Epithelial cell of esophagus (primary cell): Measurements from ENCODE around the gene PARL.
A peak's percentile ranks its signal among the peaks of the same experiment; 100 is the strongest.

Source experiments
- DNase-seq: peaks from one replicate; pipeline ENCODE4 v3.0.0; 2010; ENCODE audit warnings: low read depth
- H3K4me3 ChIP-seq: 2 replicates; pipeline ENCODE4 v1.5.1; 2011; ENCODE audit warnings: mild to moderate bottlenecking, low read length, control low read depth
- TF ChIP-seq, protein P1 (sequence below): IDR thresholded peaks from 2 replicates; pipeline ENCODE4 v1.5.1; 2011; ENCODE audit warnings: low read depth, mild to moderate bottlenecking, low read length, control low read depth, inconsistent platforms; ENCODE audit not compliant: insufficient read depth; ENCODE audit errors: missing control alignments

PARL gene

DNA sequence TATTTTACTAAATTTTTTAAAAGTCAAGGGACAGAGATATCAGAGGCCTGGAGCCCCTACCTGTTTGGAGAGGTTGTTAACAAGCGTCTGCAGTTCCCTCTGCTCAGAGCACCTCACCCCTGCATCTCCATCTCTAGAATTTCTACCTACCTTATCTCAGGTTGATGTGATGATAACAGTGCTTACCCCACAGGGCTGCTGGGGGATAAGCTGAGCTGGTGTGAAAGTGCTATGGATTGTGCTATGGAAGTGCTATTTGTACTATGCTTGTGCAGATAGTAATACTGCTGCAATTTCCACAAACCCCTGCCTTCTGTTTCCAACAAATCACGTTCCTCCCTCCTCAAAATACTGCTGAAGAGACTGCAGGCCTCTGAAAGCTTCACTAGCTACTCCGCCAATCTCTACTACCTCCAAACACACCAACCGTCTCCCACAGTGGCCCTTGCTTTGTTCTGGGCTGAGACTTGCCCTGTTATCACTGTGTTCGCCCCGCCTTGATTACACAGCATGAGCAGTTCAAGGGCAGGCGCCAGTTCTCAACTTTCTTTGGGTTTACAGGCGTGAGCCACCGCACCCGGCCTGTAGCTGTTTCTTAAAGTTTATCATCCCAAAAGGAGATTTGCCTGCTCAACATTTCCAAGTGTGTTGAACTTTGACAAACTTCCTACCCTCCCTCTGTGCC lies 28.4 kb upstream of the PARL start:
- TF ChIP-seq, protein P1, sequence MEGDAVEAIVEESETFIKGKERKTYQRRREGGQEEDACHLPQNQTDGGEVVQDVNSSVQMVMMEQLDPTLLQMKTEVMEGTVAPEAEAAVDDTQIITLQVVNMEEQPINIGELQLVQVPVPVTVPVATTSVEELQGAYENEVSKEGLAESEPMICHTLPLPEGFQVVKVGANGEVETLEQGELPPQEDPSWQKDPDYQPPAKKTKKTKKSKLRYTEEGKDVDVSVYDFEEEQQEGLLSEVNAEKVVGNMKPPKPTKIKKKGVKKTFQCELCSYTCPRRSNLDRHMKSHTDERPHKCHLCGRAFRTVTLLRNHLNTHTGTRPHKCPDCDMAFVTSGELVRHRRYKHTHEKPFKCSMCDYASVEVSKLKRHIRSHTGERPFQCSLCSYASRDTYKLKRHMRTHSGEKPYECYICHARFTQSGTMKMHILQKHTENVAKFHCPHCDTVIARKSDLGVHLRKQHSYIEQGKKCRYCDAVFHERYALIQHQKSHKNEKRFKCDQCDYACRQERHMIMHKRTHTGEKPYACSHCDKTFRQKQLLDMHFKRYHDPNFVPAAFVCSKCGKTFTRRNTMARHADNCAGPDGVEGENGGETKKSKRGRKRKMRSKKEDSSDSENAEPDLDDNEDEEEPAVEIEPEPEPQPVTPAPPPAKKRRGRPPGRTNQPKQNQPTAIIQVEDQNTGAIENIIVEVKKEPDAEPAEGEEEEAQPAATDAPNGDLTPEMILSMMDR, result no peak
- peak; percentile 62 for DNase-seq
- no peak overlapping the region for H3K4me3 ChIP-seq

DNA sequence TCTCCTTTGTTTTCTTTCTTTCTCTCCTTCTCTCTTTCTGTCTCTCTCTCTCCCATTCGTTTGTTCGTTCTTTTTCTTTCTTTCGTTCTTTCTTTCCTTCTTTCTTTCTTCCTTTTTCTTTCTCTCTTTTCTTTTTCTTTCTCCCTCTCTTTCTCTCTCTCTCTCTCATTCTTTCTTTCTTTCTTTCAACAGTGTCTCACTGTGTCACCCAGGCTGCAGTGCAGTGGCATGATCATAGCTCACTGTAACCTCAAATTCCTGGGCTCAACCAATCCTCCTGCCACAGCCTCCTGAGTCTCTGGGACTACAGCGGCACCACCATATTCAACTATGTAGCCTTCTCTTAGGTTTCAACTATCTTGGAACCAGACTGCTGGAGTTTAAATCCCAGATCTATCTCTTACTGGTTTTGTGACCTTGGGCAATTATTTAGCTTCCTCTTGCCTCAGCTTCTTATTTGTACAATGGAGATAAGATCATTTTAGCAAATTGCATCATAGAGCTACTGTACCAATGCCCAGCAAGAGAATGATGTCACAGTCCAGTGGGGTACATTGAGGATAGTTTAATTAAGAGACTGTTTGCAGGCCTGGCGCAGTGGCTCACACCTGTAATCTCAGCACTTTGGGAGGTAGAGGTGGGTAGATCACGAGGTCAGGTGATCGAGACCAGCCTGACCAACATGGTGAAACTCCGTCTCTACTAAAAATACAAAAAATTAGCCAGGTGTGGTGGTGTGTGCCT lies 27.3 kb upstream of the PARL start:
- TF ChIP-seq, protein P1, result no peak
- H3K4me3 ChIP-seq, result no peak overlapping the region
- no peak for DNase-seq

DNA sequence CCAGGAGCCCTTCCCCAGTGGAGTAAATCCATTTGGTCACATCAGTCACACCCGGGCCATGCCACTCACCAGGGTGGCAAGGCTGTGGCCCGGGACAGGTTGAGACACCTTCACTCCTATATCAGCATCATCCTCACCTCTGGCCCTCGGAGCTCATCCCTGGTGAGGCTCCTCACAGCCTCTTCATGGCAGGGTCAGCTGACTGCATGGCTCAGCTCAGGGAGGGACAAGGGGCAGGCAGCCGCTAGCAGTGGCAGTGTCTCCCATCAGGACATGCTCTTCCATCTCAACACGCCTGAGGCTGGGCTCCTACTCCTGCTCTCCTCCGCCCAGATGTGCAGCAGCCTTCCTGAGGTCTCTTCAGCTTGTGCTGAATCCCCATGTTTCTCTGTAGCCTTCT lies 26.4 kb upstream of the PARL start:
- no peak for DNase-seq
- TF ChIP-seq, protein P1, result no peak
- no peak overlapping the region for H3K4me3 ChIP-seq

DNA sequence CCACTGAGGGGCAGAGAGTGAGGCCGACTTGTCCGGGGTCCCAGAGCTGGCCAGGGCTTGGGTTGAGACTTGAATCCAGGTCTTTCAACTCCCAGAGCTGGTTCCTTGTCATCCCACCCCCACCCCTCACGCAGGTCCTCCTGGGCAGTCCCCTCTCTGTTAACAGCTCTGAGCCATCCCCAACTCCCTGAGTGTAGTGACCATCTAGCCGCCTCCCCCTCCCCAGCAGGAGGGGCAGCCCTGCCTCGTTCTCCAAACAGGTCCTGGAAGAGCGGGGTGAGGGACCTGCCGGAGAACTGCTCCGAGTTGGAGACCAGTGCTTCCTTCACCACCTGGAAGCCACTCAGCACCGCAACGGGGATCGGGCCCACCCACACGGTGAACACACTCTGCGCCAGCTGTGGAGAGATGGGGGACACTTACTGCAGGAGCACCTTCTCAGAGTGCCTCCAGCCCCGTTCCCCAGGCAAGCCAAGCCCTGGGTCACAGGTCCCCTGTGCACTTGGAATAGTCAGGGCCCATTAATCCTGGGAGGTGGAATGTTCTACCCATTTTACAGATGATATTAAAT lies 24.4 kb upstream of the PARL start:
- TF ChIP-seq, protein P1, result no peak
- no peak for DNase-seq
- no peak overlapping the region for H3K4me3 ChIP-seq

DNA sequence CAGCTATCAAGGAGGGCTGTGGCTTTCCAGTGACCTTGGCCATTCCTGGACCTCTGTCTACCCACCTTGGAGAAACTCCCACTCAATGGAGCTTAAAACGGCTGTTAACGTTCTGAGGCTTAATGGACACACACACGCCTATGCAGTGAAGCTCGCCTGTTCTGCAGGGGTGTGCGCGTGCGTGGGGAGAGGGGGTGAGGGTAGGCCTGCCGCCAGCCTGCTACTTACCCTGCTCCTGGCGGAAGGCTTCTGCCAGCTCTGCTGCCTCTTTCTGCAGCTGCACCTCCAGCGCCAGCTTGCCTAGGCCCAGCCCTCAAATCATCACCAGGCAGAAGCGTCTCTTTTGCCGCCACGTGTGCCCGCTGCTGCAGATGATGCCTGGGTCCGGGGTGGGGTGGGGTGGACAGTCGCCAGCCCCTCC lies 23.2 kb upstream of the PARL start:
- TF ChIP-seq, protein P1, result no peak
- no peak for DNase-seq
- H3K4me3 ChIP-seq, result no peak overlapping the region

DNA sequence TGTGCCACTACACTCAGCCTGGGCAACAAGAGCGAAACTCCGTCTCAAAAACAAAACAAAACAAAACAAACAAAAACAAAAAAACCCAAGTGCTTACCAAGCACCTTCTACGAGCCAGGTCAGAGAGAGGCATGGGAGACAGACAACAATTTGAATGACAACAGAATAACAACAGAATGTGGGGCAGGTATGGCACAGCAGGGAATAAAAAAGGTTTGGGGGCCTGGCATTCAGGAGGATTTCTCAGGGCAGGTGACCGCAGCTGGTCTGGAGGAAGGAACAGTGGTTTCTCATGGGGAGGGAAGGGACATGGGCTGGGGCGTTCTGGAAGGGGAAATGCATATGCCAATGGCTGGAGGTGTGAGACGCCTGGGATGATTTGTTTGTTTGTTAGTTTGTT lies 22.5 kb upstream of the PARL start:
- no peak for DNase-seq
- TF ChIP-seq, protein P1, result no peak
- H3K4me3 ChIP-seq, result no peak overlapping the region
